ENCODE measurements around the gene GRK3.
"Not testable (repeated sequence)": the region's sequence is repeated elsewhere in the genome, so short reads cannot be mapped to it uniquely, and the experiment has no call there.

Gene GRK3

DNA sequence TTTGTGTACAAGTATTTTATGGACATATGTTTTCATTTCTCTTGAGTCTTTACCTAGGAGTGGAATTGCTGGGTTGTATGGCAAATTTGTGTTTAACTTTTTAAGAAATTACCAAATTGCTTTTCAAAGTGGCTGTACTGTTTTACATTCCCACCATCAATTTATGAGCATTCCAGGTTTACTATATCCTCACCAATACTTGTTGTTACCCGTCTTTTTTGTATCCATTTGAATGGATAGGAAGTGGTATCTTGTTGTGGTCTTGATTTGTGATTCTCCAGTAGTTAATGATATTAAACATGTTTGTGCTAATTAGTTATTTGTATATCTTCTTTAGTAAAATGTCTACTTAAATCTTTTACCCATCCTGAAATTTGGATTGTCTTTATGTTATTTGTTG is 46.8 kb downstream of the GRK3 start:
- H3K79me1 ChIP-seq (ENCODE audit: low read depth, low read length); H2BK120ac ChIP-seq (ENCODE audit: low read depth, low read length); H3K14ac ChIP-seq (ENCODE audit: low read length); H2BK15ac ChIP-seq (ENCODE audit: low read length); H4K91ac ChIP-seq (ENCODE audit: low read depth, low read length, poor library complexity); H2AFZ ChIP-seq (ENCODE audit: low read length); H3K23ac ChIP-seq (ENCODE audit: low read depth, low read length, poor library complexity); H3K18ac ChIP-seq (ENCODE audit: low read length); H2AK5ac ChIP-seq (ENCODE audit: low read depth, low read length); H3K4me2 ChIP-seq (ENCODE audit: insufficient read depth, low read length, poor library complexity, severe bottlenecking); H3K27ac ChIP-seq (replicated peaks; ENCODE audit: low read length); H3K9me3 ChIP-seq (replicated peaks in 1 of 2; ENCODE audit: control insufficient read depth in 2 of 2, insufficient read depth in 1 of 2, low read depth in 1 of 2, low read length in 2 of 2); H3K36me3 ChIP-seq (replicated peaks in 1 of 2; ENCODE audit: control insufficient read depth in 2 of 2, insufficient read depth in 2 of 2, low read length in 2 of 2); H4K8ac ChIP-seq (ENCODE audit: low read depth, low read length); H3K9ac ChIP-seq (ENCODE audit: low read depth, low read length, poor library complexity); H3K4ac ChIP-seq (ENCODE audit: low read length); DNase-seq (ENCODE audit: low spot score); H3K4me1 ChIP-seq (ENCODE audit: control insufficient read depth in 2 of 2, insufficient read depth in 1 of 2, low read depth in 1 of 2, low read length in 2 of 2); H3K27me3 ChIP-seq (ENCODE audit: control insufficient read depth in 3 of 3, insufficient read depth in 3 of 3, low read depth in 1 of 3, low read length in 3 of 3); H2BK12ac ChIP-seq (ENCODE audit: low read length); H2BK5ac ChIP-seq (ENCODE audit: low read length); H3K4me3 ChIP-seq (ENCODE audit: low read length in 2 of 2): not testable (repeated sequence)
- no CpG with 5 or more reads among the region's 1 CpG for WGBS, 2 donors (ENCODE audit: extremely low coverage in 2 of 2, insufficient read length in 2 of 2, insufficient replicate concordance in 1 of 2)

GRCh38 chr22:25613131-25613530 is 48.7 kb downstream of the GRK3 start:
- H3K23ac ChIP-seq (ENCODE audit: low read depth, low read length, poor library complexity); H3K9me3 ChIP-seq (replicated peaks in 1 of 2; ENCODE audit: control insufficient read depth in 2 of 2, insufficient read depth in 1 of 2, low read depth in 1 of 2, low read length in 2 of 2); H2BK120ac ChIP-seq (ENCODE audit: low read depth, low read length); H3K79me1 ChIP-seq (ENCODE audit: low read depth, low read length); H3K27ac ChIP-seq (replicated peaks; ENCODE audit: low read length); H2BK15ac ChIP-seq (ENCODE audit: low read length); DNase-seq (ENCODE audit: low spot score); H2BK12ac ChIP-seq (ENCODE audit: low read length); H2BK5ac ChIP-seq (ENCODE audit: low read length); H2AK5ac ChIP-seq (ENCODE audit: low read depth, low read length); H3K36me3 ChIP-seq (replicated peaks in 1 of 2; ENCODE audit: control insufficient read depth in 2 of 2, insufficient read depth in 2 of 2, low read length in 2 of 2); H3K27me3 ChIP-seq (ENCODE audit: control insufficient read depth in 3 of 3, insufficient read depth in 3 of 3, low read depth in 1 of 3, low read length in 3 of 3); H3K4me3 ChIP-seq (ENCODE audit: low read length in 2 of 2); H2AFZ ChIP-seq (ENCODE audit: low read length); H3K18ac ChIP-seq (ENCODE audit: low read length); H3K9ac ChIP-seq (ENCODE audit: low read depth, low read length, poor library complexity); H3K4ac ChIP-seq (ENCODE audit: low read length); H4K91ac ChIP-seq (ENCODE audit: low read depth, low read length, poor library complexity); H3K14ac ChIP-seq (ENCODE audit: low read length); H4K8ac ChIP-seq (ENCODE audit: low read depth, low read length); H3K4me2 ChIP-seq (ENCODE audit: insufficient read depth, low read length, poor library complexity, severe bottlenecking): not testable (repeated sequence)
- peaks cover 6 to 12% of the 10 kb centered on the region in 2 donors for H3K4me1 ChIP-seq (ENCODE audit: control insufficient read depth in 2 of 2, insufficient read depth in 1 of 2, low read depth in 1 of 2, low read length in 2 of 2)
- no CpG with 5 or more reads among the region's 3 CpGs for WGBS, 2 donors (ENCODE audit: extremely low coverage in 2 of 2, insufficient read length in 2 of 2, insufficient replicate concordance in 1 of 2)

DNA sequence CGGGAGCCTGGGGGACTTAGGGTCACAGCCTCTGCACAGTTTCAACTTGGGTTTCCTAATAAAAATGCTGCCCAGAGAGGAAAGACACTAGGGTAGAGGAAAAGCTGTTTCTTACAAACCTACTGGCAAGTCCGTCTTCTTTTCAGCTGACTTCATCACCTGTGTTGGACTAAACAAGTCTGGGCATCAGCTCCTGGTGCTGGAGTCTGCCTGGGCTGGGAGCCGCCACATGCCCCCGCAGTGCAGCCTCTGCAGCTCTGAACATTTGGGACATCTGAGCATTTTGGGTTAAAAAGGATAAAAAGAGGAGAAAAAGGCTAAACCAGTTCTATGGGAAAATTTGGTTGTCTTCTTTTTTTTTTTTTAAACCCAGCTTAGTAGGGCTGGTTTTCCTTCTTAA is 49.1 kb downstream of the GRK3 start:
- H3K79me1 ChIP-seq (ENCODE audit: low read depth, low read length): not testable (repeated sequence)
- H3K27ac ChIP-seq (replicated peaks; ENCODE audit: low read length): peak overlapping the region; percentile 80

GRCh38 chr22:25614791-25615190 is 50.3 kb downstream of the GRK3 start:
- H4K8ac ChIP-seq (ENCODE audit: low read depth, low read length); H3K23ac ChIP-seq (ENCODE audit: low read depth, low read length, poor library complexity); H2BK15ac ChIP-seq (ENCODE audit: low read length); H2BK12ac ChIP-seq (ENCODE audit: low read length); H3K18ac ChIP-seq (ENCODE audit: low read length); H3K4me2 ChIP-seq (ENCODE audit: insufficient read depth, low read length, poor library complexity, severe bottlenecking); DNase-seq (ENCODE audit: low spot score); H3K9me3 ChIP-seq (replicated peaks in 1 of 2; ENCODE audit: control insufficient read depth in 2 of 2, insufficient read depth in 1 of 2, low read depth in 1 of 2, low read length in 2 of 2); H3K36me3 ChIP-seq (replicated peaks in 1 of 2; ENCODE audit: control insufficient read depth in 2 of 2, insufficient read depth in 2 of 2, low read length in 2 of 2); H3K9ac ChIP-seq (ENCODE audit: low read depth, low read length, poor library complexity); H2BK120ac ChIP-seq (ENCODE audit: low read depth, low read length); H3K14ac ChIP-seq (ENCODE audit: low read length); H2AFZ ChIP-seq (ENCODE audit: low read length); H3K4ac ChIP-seq (ENCODE audit: low read length); H4K91ac ChIP-seq (ENCODE audit: low read depth, low read length, poor library complexity); H2BK5ac ChIP-seq (ENCODE audit: low read length); H3K79me1 ChIP-seq (ENCODE audit: low read depth, low read length); H3K27me3 ChIP-seq (ENCODE audit: control insufficient read depth in 3 of 3, insufficient read depth in 3 of 3, low read depth in 1 of 3, low read length in 3 of 3); H3K4me3 ChIP-seq (ENCODE audit: low read length in 2 of 2); H2AK5ac ChIP-seq (ENCODE audit: low read depth, low read length): not testable (repeated sequence)
- Histone ChIP-seq H3K4me1 (ENCODE audit: control insufficient read depth in 2 of 2, insufficient read depth in 1 of 2, low read depth in 1 of 2, low read length in 2 of 2) (peaks cover 8 to 15% of the 10 kb centered on the region in 2 donors), H3K27ac (replicated peaks; ENCODE audit: low read length) (peak overlapping the region; percentile 9)
- WGBS, 2 donors (ENCODE audit: extremely low coverage in 2 of 2, insufficient read length in 2 of 2, insufficient replicate concordance in 1 of 2): no CpG with 5 or more reads among the region's 3 CpGs

More for the DNA sequence above, 49.1 kb downstream of the GRK3 start:
- not testable (repeated sequence) for H2BK12ac ChIP-seq (ENCODE audit: low read length); H2BK15ac ChIP-seq (ENCODE audit: low read length); H3K18ac ChIP-seq (ENCODE audit: low read length); H3K4me2 ChIP-seq (ENCODE audit: insufficient read depth, low read length, poor library complexity, severe bottlenecking); H2AFZ ChIP-seq (ENCODE audit: low read length); H3K9me3 ChIP-seq (replicated peaks in 1 of 2; ENCODE audit: control insufficient read depth in 2 of 2, insufficient read depth in 1 of 2, low read depth in 1 of 2, low read length in 2 of 2); H2BK120ac ChIP-seq (ENCODE audit: low read depth, low read length); H2BK5ac ChIP-seq (ENCODE audit: low read length); H4K91ac ChIP-seq (ENCODE audit: low read depth, low read length, poor library complexity); H3K4me3 ChIP-seq (ENCODE audit: low read length in 2 of 2); H2AK5ac ChIP-seq (ENCODE audit: low read depth, low read length); H3K23ac ChIP-seq (ENCODE audit: low read depth, low read length, poor library complexity); H3K36me3 ChIP-seq (replicated peaks in 1 of 2; ENCODE audit: control insufficient read depth in 2 of 2, insufficient read depth in 2 of 2, low read length in 2 of 2); H3K4ac ChIP-seq (ENCODE audit: low read length); H3K14ac ChIP-seq (ENCODE audit: low read length); H3K27me3 ChIP-seq (ENCODE audit: control insufficient read depth in 3 of 3, insufficient read depth in 3 of 3, low read depth in 1 of 3, low read length in 3 of 3); H3K9ac ChIP-seq (ENCODE audit: low read depth, low read length, poor library complexity); H4K8ac ChIP-seq (ENCODE audit: low read depth, low read length); DNase-seq (ENCODE audit: low spot score)
- peaks cover 6 to 12% of the 10 kb centered on the region in 2 donors for H3K4me1 ChIP-seq (ENCODE audit: control insufficient read depth in 2 of 2, insufficient read depth in 1 of 2, low read depth in 1 of 2, low read length in 2 of 2)
- no CpG with 5 or more reads among the region's 4 CpGs for WGBS, 2 donors (ENCODE audit: extremely low coverage in 2 of 2, insufficient read length in 2 of 2, insufficient replicate concordance in 1 of 2)

Measured in neuronal stem cell (in vitro differentiated cells).